ENCODE results near the gene PLB1. TPM values are rescaled to one million over a fixed set of nuclear protein-coding genes. Genes with fewer than 3 reads are reported as not detected.

The PLB1 gene
- total and polyA plus RNA-seq, 7 experiments from 2014 or later: 0.47 to 6.4 (median 1.2) TPM

- intact Hi-C loops (cut with micrococcal nuclease): no loop called here
- H3K27ac Mint-ChIP-seq: peak overlapping the region in 3 of 9 donors; percentile 11 to 38 (median 36)
- CTCF ChIA-PET: no interaction called here
These were observed 144.0 kb downstream of the PLB1 start for GRCh38 chr2:28639836-28640235.

GRCh38 chr2:28640260-28640907, 144.5 kb downstream of the PLB1 start:
- Histone ChIP-seq H3K4me1 (ENCODE audit: control insufficient read depth in 2 of 2, insufficient read depth in 2 of 2, low read length in 2 of 2) (no peaks in the 10 kb centered on the region), H3K9me3 (ENCODE audit: control insufficient read depth in 2 of 3, low read length in 3 of 3) (no peaks in the 10 kb centered on the region), H3K27me3 (ENCODE audit: control insufficient read depth in 2 of 2, insufficient read depth in 2 of 2, low read length in 2 of 2) (no peaks in the 10 kb centered on the region), H3K27ac (ENCODE audit: low read depth, low read length) (no peak overlapping the region), H3K4me3 (ENCODE audit: low read length) (no peak overlapping the region), H3K36me3 (ENCODE audit: control insufficient read depth in 2 of 3, insufficient read depth in 3 of 3, low read length in 3 of 3) (no peaks in the 10 kb centered on the region)
- ATAC-seq (no peak), DNase-seq (no peak)
- Mint-ChIP-seq H3K9me3 (no peaks in the 10 kb centered on the region), H3K27ac (peak overlapping the region in 1 of 9 donors; percentile 11), H3K27me3 (no peaks in the 10 kb centered on the region), H3K4me1 (peaks cover 5 to 26% (median 11%) of the 10 kb centered on the region in 7 donors), H3K4me3 (no peak overlapping the region), H3K36me3 (peaks cover 0 to 3% (median 0%) of the 10 kb centered on the region in 5 donors)
- ChIA-PET CTCF (no interaction called here), POLR2A (no interaction called here)
- intact Hi-C loops (cut with micrococcal nuclease): no loop called here

More at GRCh38 chr2:28639836-28640235, 144.0 kb downstream of the PLB1 start:
- no peak for ATAC-seq
- Histone ChIP-seq H3K4me1 (ENCODE audit: control insufficient read depth in 2 of 2, insufficient read depth in 2 of 2, low read length in 2 of 2) (no peaks in the 10 kb centered on the region), H3K27me3 (ENCODE audit: control insufficient read depth in 2 of 2, insufficient read depth in 2 of 2, low read length in 2 of 2) (no peaks in the 10 kb centered on the region), H3K4me3 (ENCODE audit: low read length) (no peak overlapping the region), H3K27ac (ENCODE audit: low read depth, low read length) (no peak overlapping the region), H3K9me3 (ENCODE audit: control insufficient read depth in 2 of 3, low read length in 3 of 3) (no peaks in the 10 kb centered on the region), H3K36me3 (ENCODE audit: control insufficient read depth in 2 of 3, insufficient read depth in 3 of 3, low read length in 3 of 3) (no peaks in the 10 kb centered on the region)
- H3K4me3 Mint-ChIP-seq: no peak overlapping the region
- H3K36me3 Mint-ChIP-seq: peaks cover 0 to 3% (median 0%) of the 10 kb centered on the region in 5 donors
- peaks cover 5 to 26% (median 11%) of the 10 kb centered on the region in 7 donors for H3K4me1 Mint-ChIP-seq
- POLR2A ChIA-PET: interaction anchor here (1.0 kb wide), 1 partner anchor 22 kb away, joined by 3 read pairs; no protein-coding TSS in a partner anchor
- no peaks in the 10 kb centered on the region for H3K9me3 Mint-ChIP-seq
- H3K27me3 Mint-ChIP-seq: no peaks in the 10 kb centered on the region
- no peak for DNase-seq

GRCh38 chr2:28640908-28641300, 145.0 kb downstream of the PLB1 start:
- no peaks in the 10 kb centered on the region for H3K9me3 Mint-ChIP-seq
- H3K27ac Mint-ChIP-seq: no peak overlapping the region
- peaks cover 5 to 25% (median 11%) of the 10 kb centered on the region in 7 donors for H3K4me1 Mint-ChIP-seq
- ATAC-seq: no peak
- intact Hi-C loops (cut with micrococcal nuclease): no loop called here
- ChIA-PET CTCF (no interaction called here), POLR2A (interaction anchor here (1.1 kb wide), 1 partner anchor 38 kb away, joined by 4 read pairs; no protein-coding TSS in a partner anchor)
- no peak overlapping the region for H3K4me3 ChIP-seq (ENCODE audit: low read length)
- H3K27me3 Mint-ChIP-seq: no peaks in the 10 kb centered on the region
- no peaks in the 10 kb centered on the region for H3K36me3 ChIP-seq (ENCODE audit: control insufficient read depth in 2 of 3, insufficient read depth in 3 of 3, low read length in 3 of 3)
- no peaks in the 10 kb centered on the region for H3K9me3 ChIP-seq (ENCODE audit: control insufficient read depth in 2 of 3, low read length in 3 of 3)
- H3K27me3 ChIP-seq (ENCODE audit: control insufficient read depth in 2 of 2, insufficient read depth in 2 of 2, low read length in 2 of 2): no peaks in the 10 kb centered on the region
- no peak overlapping the region for H3K27ac ChIP-seq (ENCODE audit: low read depth, low read length)
- peaks cover 0 to 3% (median 0%) of the 10 kb centered on the region in 5 donors for H3K36me3 Mint-ChIP-seq
- no peaks in the 10 kb centered on the region for H3K4me1 ChIP-seq (ENCODE audit: control insufficient read depth in 2 of 2, insufficient read depth in 2 of 2, low read length in 2 of 2)
- DNase-seq: no peak
- no peak overlapping the region for H3K4me3 Mint-ChIP-seq

GRCh38 chr2:28642796-28643195, 146.9 kb downstream of the PLB1 start:
- ChIA-PET CTCF (no interaction called here), POLR2A (no interaction called here)
- Histone ChIP-seq H3K9me3 (ENCODE audit: control insufficient read depth in 2 of 3, low read length in 3 of 3) (no peaks in the 10 kb centered on the region), H3K4me1 (ENCODE audit: control insufficient read depth in 2 of 2, insufficient read depth in 2 of 2, low read length in 2 of 2) (no peaks in the 10 kb centered on the region), H3K27ac (ENCODE audit: low read depth, low read length) (no peak overlapping the region), H3K4me3 (ENCODE audit: low read length) (no peak overlapping the region), H3K27me3 (ENCODE audit: control insufficient read depth in 2 of 2, insufficient read depth in 2 of 2, low read length in 2 of 2) (no peaks in the 10 kb centered on the region), H3K36me3 (ENCODE audit: control insufficient read depth in 2 of 3, insufficient read depth in 3 of 3, low read length in 3 of 3) (no peaks in the 10 kb centered on the region)
- no peaks in the 10 kb centered on the region for H3K27me3 Mint-ChIP-seq
- no peak overlapping the region for H3K27ac Mint-ChIP-seq
- ATAC-seq (no peak), DNase-seq (no peak)
- H3K9me3 Mint-ChIP-seq: no peaks in the 10 kb centered on the region
- peaks cover 5 to 21% (median 11%) of the 10 kb centered on the region in 7 donors for H3K4me1 Mint-ChIP-seq
- peaks cover 0 to 3% (median 0%) of the 10 kb centered on the region in 5 donors for H3K36me3 Mint-ChIP-seq
- intact Hi-C loops (cut with micrococcal nuclease): no loop called here
- no peak overlapping the region for H3K4me3 Mint-ChIP-seq

- Histone ChIP-seq H3K27me3 (ENCODE audit: control insufficient read depth in 2 of 2, insufficient read depth in 2 of 2, low read length in 2 of 2) (no peaks in the 10 kb centered on the region), H3K9me3 (ENCODE audit: control insufficient read depth in 2 of 3, low read length in 3 of 3) (no peaks in the 10 kb centered on the region), H3K27ac (ENCODE audit: low read depth, low read length) (no peak overlapping the region), H3K4me3 (ENCODE audit: low read length) (no peak overlapping the region), H3K4me1 (ENCODE audit: control insufficient read depth in 2 of 2, insufficient read depth in 2 of 2, low read length in 2 of 2) (no peaks in the 10 kb centered on the region), H3K36me3 (ENCODE audit: control insufficient read depth in 2 of 3, insufficient read depth in 3 of 3, low read length in 3 of 3) (no peaks in the 10 kb centered on the region)
- Mint-ChIP-seq H3K4me1 (peaks cover 5 to 18% (median 11%) of the 10 kb centered on the region in 7 donors), H3K36me3 (no peaks in the 10 kb centered on the region), H3K4me3 (no peak overlapping the region), H3K27me3 (no peaks in the 10 kb centered on the region), H3K9me3 (no peaks in the 10 kb centered on the region), H3K27ac (peak overlapping the region in 3 of 9 donors; percentile 33 to 48 (median 43))
- intact Hi-C loops (cut with micrococcal nuclease): no loop called here
- ATAC-seq: no peak
- no peak for DNase-seq
- POLR2A ChIA-PET: no interaction called here
- CTCF ChIA-PET: no interaction called here
These were observed 147.5 kb downstream of the PLB1 start for GRCh38 chr2:28643327-28643726.

- intact Hi-C loops (cut with micrococcal nuclease): no loop called here
- no peaks in the 10 kb centered on the region for H3K27me3 Mint-ChIP-seq
- POLR2A ChIA-PET: no interaction called here
These were observed 148.1 kb downstream of the PLB1 start for GRCh38 chr2:28643911-28644334.

GRCh38 chr2:28644760-28645159, 148.9 kb downstream of the PLB1 start:
- H3K4me1 Mint-ChIP-seq: peaks cover 5 to 11% (median 7%) of the 10 kb centered on the region in 7 donors
- no peak overlapping the region for H3K4me3 Mint-ChIP-seq
- ChIA-PET CTCF (no interaction called here), POLR2A (no interaction called here)
- Histone ChIP-seq H3K27ac (ENCODE audit: low read depth, low read length) (no peak overlapping the region), H3K4me3 (ENCODE audit: low read length) (no peak overlapping the region), H3K36me3 (ENCODE audit: control insufficient read depth in 2 of 3, insufficient read depth in 3 of 3, low read length in 3 of 3) (no peaks in the 10 kb centered on the region), H3K4me1 (ENCODE audit: control insufficient read depth in 2 of 2, insufficient read depth in 2 of 2, low read length in 2 of 2) (no peaks in the 10 kb centered on the region), H3K27me3 (ENCODE audit: control insufficient read depth in 2 of 2, insufficient read depth in 2 of 2, low read length in 2 of 2) (no peaks in the 10 kb centered on the region), H3K9me3 (ENCODE audit: control insufficient read depth in 2 of 3, low read length in 3 of 3) (no peaks in the 10 kb centered on the region)
- no peaks in the 10 kb centered on the region for H3K27me3 Mint-ChIP-seq
- DNase-seq (no peak), ATAC-seq (no peak)
- no peaks in the 10 kb centered on the region for H3K9me3 Mint-ChIP-seq
- H3K27ac Mint-ChIP-seq: no peak overlapping the region
- H3K36me3 Mint-ChIP-seq: no peaks in the 10 kb centered on the region
- intact Hi-C loops (cut with micrococcal nuclease): no loop called here

More at GRCh38 chr2:28643911-28644334, 148.1 kb downstream of the PLB1 start:
- no peak for DNase-seq
- Histone ChIP-seq H3K4me1 (ENCODE audit: control insufficient read depth in 2 of 2, insufficient read depth in 2 of 2, low read length in 2 of 2) (no peaks in the 10 kb centered on the region), H3K36me3 (ENCODE audit: control insufficient read depth in 2 of 3, insufficient read depth in 3 of 3, low read length in 3 of 3) (no peaks in the 10 kb centered on the region), H3K4me3 (ENCODE audit: low read length) (no peak overlapping the region), H3K9me3 (ENCODE audit: control insufficient read depth in 2 of 3, low read length in 3 of 3) (no peaks in the 10 kb centered on the region), H3K27ac (ENCODE audit: low read depth, low read length) (no peak overlapping the region), H3K27me3 (ENCODE audit: control insufficient read depth in 2 of 2, insufficient read depth in 2 of 2, low read length in 2 of 2) (no peaks in the 10 kb centered on the region)
- CTCF ChIA-PET: no interaction called here
- Mint-ChIP-seq H3K4me3 (no peak overlapping the region), H3K27ac (peak overlapping the region in 2 of 9 donors; percentile 43 to 81), H3K9me3 (no peaks in the 10 kb centered on the region), H3K36me3 (no peaks in the 10 kb centered on the region), H3K4me1 (peaks cover 5 to 12% (median 10%) of the 10 kb centered on the region in 7 donors)
- no peak for ATAC-seq

Data from naive thymus-derived CD4-positive, alpha-beta T cell (primary cell).